AG04449 (cell line): Measurements from ENCODE around the gene MORN2.
"Not testable (repeated sequence)": the region's sequence is repeated elsewhere in the genome, so short reads cannot be mapped to it uniquely, and the experiment has no call there.

ENCODE experiments used
- CTCF ChIA-PET: fragments of 350-600 bp; formaldehyde crosslinking; extraction: SDS; loops from one replicate; lab custom pipeline; 2021; ENCODE audit warnings: antibody characterized with exemption; lab: Yijun Ruan, JAX
- POLR2A ChIA-PET: fragments of 400-600, 350-600 bp; formaldehyde crosslinking; extraction: SDS; loops from one replicate; lab custom pipeline; 2020; ENCODE audit warnings: antibody characterized with exemption, inconsistent platforms; lab: Yijun Ruan, JAX
- DNase-seq: peaks from one replicate; pipeline ENCODE4 v3.0.0-alpha.2; 2010; ENCODE audit warnings: low read depth, low spot score
- H3K4me3 ChIP-seq: 2 replicates; pipeline ENCODE4 v1.5.1; 2011; ENCODE audit warnings: low read depth, mild to moderate bottlenecking, control low read depth, low read length
- TF ChIP-seq, protein P1 (sequence below): IDR thresholded peaks from one replicate; pipeline ENCODE4 v1.5.1; 2011; ENCODE audit warnings: mild to moderate bottlenecking, moderate library complexity, low read length, control low read depth, inconsistent platforms; ENCODE audit not compliant: insufficient read depth; ENCODE audit errors: missing control alignments

MORN2 gene

GRCh38 chr2:38875576-38876367 is at the start of gene MORN2, which contains the start of gene DHX57:
Gene MORN2 (plus strand): TSS chr2:38875976.
Gene DHX57 (minus strand): TSS chr2:38875934. CDS start chr2:38868405, 7,529 bp downstream.
- TF ChIP-seq, protein P1, sequence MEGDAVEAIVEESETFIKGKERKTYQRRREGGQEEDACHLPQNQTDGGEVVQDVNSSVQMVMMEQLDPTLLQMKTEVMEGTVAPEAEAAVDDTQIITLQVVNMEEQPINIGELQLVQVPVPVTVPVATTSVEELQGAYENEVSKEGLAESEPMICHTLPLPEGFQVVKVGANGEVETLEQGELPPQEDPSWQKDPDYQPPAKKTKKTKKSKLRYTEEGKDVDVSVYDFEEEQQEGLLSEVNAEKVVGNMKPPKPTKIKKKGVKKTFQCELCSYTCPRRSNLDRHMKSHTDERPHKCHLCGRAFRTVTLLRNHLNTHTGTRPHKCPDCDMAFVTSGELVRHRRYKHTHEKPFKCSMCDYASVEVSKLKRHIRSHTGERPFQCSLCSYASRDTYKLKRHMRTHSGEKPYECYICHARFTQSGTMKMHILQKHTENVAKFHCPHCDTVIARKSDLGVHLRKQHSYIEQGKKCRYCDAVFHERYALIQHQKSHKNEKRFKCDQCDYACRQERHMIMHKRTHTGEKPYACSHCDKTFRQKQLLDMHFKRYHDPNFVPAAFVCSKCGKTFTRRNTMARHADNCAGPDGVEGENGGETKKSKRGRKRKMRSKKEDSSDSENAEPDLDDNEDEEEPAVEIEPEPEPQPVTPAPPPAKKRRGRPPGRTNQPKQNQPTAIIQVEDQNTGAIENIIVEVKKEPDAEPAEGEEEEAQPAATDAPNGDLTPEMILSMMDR, result no peak
- ChIA-PET CTCF (interaction anchor here (1.3 kb wide), 1 partner anchor 11 kb away, joined by 3 read pairs; no protein-coding TSS in a partner anchor), POLR2A (interaction anchor here (0.9 kb wide), 1 partner anchor 124 kb away, joined by 7 read pairs; the partner anchor contains the start of gene SRSF7)
- peak within 1 kb of the TSS; percentile 100 for H3K4me3 ChIP-seq
- no peak for DNase-seq

DNA sequence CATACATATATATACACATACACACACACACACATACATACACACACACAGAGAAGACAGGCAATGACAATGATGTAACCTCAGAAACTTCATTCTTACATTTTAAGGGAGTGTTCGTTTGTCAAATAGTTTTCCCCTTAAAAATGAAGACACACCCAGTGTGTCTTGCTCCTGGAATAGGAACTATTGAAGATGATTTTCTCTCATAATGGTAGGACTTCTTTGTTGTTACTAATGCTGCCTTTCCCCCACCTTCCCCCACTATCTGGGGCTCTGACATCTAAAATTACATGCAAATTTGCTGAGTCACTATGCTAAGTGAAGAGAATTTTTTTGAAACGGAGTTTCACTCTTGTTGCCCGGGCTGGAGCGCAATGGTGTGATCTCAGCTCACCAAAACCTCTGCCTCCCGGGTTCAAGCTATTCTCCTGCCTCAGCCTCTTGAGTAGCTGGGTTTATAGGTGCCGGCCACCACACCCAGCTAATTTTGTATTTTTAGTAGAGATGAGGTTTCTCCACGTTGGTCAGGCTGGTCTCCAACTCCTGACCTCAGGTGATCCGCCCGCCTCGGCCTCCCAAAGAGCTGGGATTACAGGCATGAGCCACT is 48.1 kb upstream of the MORN2 start:
- ChIA-PET POLR2A (interaction anchor here (0.6 to 1.7 kb wide), 3 partner anchors 13 to 76 kb away, joined by 3 to 10 read pairs (median 6); partner anchors contain the start of gene SRSF7), CTCF (interaction anchor here (0.6 kb wide), 1 partner anchor 87 kb away, joined by 3 read pairs; no protein-coding TSS in a partner anchor)
- not testable (repeated sequence) for H3K4me3 ChIP-seq
- DNase-seq, result peak; percentile 41

DNA sequence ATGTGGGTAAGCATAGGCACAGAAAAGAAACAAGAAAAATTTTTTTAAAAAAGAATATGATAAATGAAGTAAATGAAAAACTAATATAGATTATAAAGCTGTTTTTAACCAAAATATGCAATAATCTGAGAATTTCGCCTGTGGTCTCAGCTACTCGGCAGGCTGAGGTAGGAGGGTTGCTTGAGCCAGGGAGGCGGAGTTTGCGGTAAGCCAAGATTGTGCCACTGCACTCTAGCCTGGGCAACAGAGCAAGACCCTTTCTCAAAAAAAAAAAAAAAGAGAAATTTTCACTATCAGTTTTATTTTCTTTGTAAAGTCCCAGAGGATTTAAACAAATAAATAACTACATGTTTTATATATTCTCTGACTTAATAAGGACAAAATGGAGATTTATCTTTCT is 47.3 kb upstream of the MORN2 start:
- CTCF ChIA-PET, result no interaction called here
- no peak overlapping the region for H3K4me3 ChIP-seq
- TF ChIP-seq, protein P1, result no peak
- POLR2A ChIA-PET, result interaction anchor here (1.6 to 1.7 kb wide), 2 partner anchors 12 to 77 kb away, joined by 6 to 10 read pairs; partner anchors contain the start of gene SRSF7
- no peak for DNase-seq

- TF ChIP-seq, protein P1, result no peak
- POLR2A ChIA-PET, result no interaction called here
- CTCF ChIA-PET, result no interaction called here
Measured at GRCh38 chr2:38829971-38830370, 45.8 kb upstream of the MORN2 start.

DNA sequence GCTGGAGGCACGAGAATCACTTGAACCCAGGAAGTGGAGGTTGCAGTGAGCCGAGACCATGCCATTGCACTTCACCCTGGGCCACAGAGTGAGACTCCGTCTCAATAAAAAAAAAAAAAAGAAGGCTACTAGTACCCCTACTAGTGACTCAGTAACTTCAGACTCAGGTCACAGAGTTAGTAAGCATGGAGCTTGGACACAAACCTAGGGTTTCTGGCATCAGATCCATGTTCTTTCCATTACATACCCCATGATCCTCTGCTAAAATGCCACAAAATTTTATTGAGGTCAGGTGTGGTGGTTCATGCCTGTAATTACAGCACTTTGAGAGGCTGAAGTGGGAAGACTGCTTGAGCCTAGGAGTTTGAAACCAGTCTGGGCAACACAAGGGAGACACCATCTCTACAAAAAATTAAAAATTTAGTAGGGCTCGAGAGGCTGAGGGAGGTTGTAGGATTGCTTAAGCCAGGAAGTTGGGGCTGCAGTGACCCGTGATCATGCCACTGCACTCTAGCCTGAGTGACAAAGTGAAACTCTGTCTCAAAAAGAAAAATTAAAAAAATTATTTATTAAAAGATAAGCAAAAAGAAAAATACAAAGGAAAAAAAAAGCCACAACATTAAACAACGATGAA is 45.1 kb upstream of the MORN2 start:
- no peak overlapping the region for H3K4me3 ChIP-seq
- ChIA-PET CTCF (no interaction called here), POLR2A (no interaction called here)
- no peak for DNase-seq
- TF ChIP-seq, protein P1, result no peak

More at GRCh38 chr2:38829971-38830370, 45.8 kb upstream of the MORN2 start:
- no peak overlapping the region for H3K4me3 ChIP-seq
- no peak for DNase-seq

DNA sequence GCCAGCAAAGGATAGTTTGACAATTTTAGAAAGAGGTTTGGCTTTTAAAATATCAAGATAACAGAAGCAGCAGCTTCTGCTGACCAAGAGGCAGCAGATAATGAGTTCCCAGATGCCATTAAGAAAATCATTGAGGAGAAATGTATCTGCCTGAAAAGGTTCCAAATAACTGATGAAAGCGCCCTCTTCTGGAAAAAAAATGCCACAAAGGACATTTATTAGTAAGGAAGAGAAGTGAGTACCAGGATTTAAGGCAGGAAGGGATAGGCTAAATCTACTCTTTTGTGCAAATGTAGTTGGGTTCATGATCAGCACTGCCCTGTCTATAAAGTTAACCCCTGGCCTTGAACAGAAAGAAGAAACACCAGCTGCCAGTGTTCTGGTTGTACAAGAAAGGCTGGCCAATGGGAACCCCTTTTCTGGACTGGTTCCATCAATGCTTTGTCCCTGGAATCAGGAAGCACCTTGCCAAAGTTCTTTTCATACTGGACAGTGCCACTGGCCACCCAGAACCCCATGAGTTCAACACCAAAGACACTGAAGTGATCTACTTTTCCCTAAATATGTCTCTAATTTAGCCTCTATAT is 40.7 kb upstream of the MORN2 start:
- H3K4me3 ChIP-seq, result no peak overlapping the region
- no peak for DNase-seq
- ChIA-PET CTCF (interaction anchor here (0.7 to 2.5 kb wide), 15 partner anchors 9 to 520 kb away, joined by 3 to 21 read pairs (median 3); partner anchors contain the start of gene SRSF7), POLR2A (interaction anchor here (1.2 kb wide), 1 partner anchor 85 kb away, joined by 3 read pairs; no protein-coding TSS in a partner anchor)
- TF ChIP-seq, protein P1, result no peak
